ENCODE measurements around the gene BTNL8. TPM values are rescaled to one million over a fixed set of nuclear protein-coding genes. Genes with fewer than 3 reads are reported as not detected.
"Not testable (repeated sequence)": the region's sequence is repeated elsewhere in the genome, so short reads cannot be mapped to it uniquely, and the experiment has no call there.

BTNL8 gene
- total RNA-seq, 1 donor, result not detected

GRCh38 chr5:180873615-180874520 is 25.1 kb upstream of the BTNL8 start:
- no peak overlapping the region for H3K4me2 ChIP-seq (ENCODE audit: insufficient read depth, low read length)
- no peaks in the 10 kb centered on the region for H3K4me1 ChIP-seq (ENCODE audit: insufficient read depth, low read length)
- no peaks in the 10 kb centered on the region for H3K27me3 ChIP-seq (ENCODE audit: insufficient read depth, low read length)
- no peaks in the 10 kb centered on the region for H4K20me1 ChIP-seq (ENCODE audit: insufficient read depth, low read length)
- DNase-seq (ENCODE audit: insufficient read length, low spot score, missing footprints), result peak; percentile 37
- no peak for TF ChIP-seq CTCF (IDR thresholded peaks at IDR 0.05; ENCODE audit: extremely low read depth, low read depth, low read length)
- H3K9me3 ChIP-seq (ENCODE audit: low read depth, low read length), result no peaks in the 10 kb centered on the region
- H3K79me2 ChIP-seq (ENCODE audit: insufficient read depth, low read length), result no peaks in the 10 kb centered on the region
- H3K27ac ChIP-seq (ENCODE audit: low read depth, low read length), result no peak overlapping the region
- no peak overlapping the region for H2AFZ ChIP-seq (ENCODE audit: low read length)
- no peaks in the 10 kb centered on the region for H3K36me3 ChIP-seq (ENCODE audit: insufficient read depth, low read length)
- no peak overlapping the region for H3K4me3 ChIP-seq (ENCODE audit: insufficient read depth, low read length)

GRCh38 chr5:180874804-180875582 is 24.0 kb upstream of the BTNL8 start:
- Histone ChIP-seq H4K20me1 (ENCODE audit: insufficient read depth, low read length) (no peaks in the 10 kb centered on the region), H3K79me2 (ENCODE audit: insufficient read depth, low read length) (no peaks in the 10 kb centered on the region), H3K27ac (ENCODE audit: low read depth, low read length) (no peak overlapping the region), H3K9me3 (ENCODE audit: low read depth, low read length) (no peaks in the 10 kb centered on the region), H2AFZ (ENCODE audit: low read length) (no peak overlapping the region), H3K27me3 (ENCODE audit: insufficient read depth, low read length) (no peaks in the 10 kb centered on the region), H3K4me3 (ENCODE audit: insufficient read depth, low read length) (no peak overlapping the region), H3K4me1 (ENCODE audit: insufficient read depth, low read length) (no peaks in the 10 kb centered on the region), H3K36me3 (ENCODE audit: insufficient read depth, low read length) (no peaks in the 10 kb centered on the region), H3K4me2 (ENCODE audit: insufficient read depth, low read length) (no peak overlapping the region)
- peak; percentile 48 for DNase-seq (ENCODE audit: insufficient read length, low spot score, missing footprints)
- TF ChIP-seq CTCF (IDR thresholded peaks at IDR 0.05; ENCODE audit: extremely low read depth, low read depth, low read length), result no peak

- Histone ChIP-seq H3K27me3 (ENCODE audit: insufficient read depth, low read length) (no peaks in the 10 kb centered on the region), H3K79me2 (ENCODE audit: insufficient read depth, low read length) (no peaks in the 10 kb centered on the region), H3K4me2 (ENCODE audit: insufficient read depth, low read length) (no peak overlapping the region), H3K4me1 (ENCODE audit: insufficient read depth, low read length) (no peaks in the 10 kb centered on the region), H3K9me3 (ENCODE audit: low read depth, low read length) (no peaks in the 10 kb centered on the region), H3K36me3 (ENCODE audit: insufficient read depth, low read length) (no peaks in the 10 kb centered on the region), H3K4me3 (ENCODE audit: insufficient read depth, low read length) (no peak overlapping the region), H4K20me1 (ENCODE audit: insufficient read depth, low read length) (no peaks in the 10 kb centered on the region), H2AFZ (ENCODE audit: low read length) (no peak overlapping the region), H3K27ac (ENCODE audit: low read depth, low read length) (no peak overlapping the region)
- no peak for DNase-seq (ENCODE audit: insufficient read length, low spot score, missing footprints)
- no peak for TF ChIP-seq CTCF (IDR thresholded peaks at IDR 0.05; ENCODE audit: extremely low read depth, low read depth, low read length)
Observed at GRCh38 chr5:180875860-180876426, 23.0 kb upstream of the BTNL8 start.

- H2AFZ ChIP-seq (ENCODE audit: low read length); H3K79me2 ChIP-seq (ENCODE audit: insufficient read depth, low read length); H3K27ac ChIP-seq (ENCODE audit: low read depth, low read length): not testable (repeated sequence)
Observed at GRCh38 chr5:180885845-180886529, 13.0 kb upstream of the BTNL8 start.

More at GRCh38 chr5:180885845-180886529, 13.0 kb upstream of the BTNL8 start:
- H3K4me1 ChIP-seq (ENCODE audit: insufficient read depth, low read length); H3K4me2 ChIP-seq (ENCODE audit: insufficient read depth, low read length); H3K36me3 ChIP-seq (ENCODE audit: insufficient read depth, low read length); H3K9me3 ChIP-seq (ENCODE audit: low read depth, low read length); DNase-seq (ENCODE audit: insufficient read length, low spot score, missing footprints); H3K4me3 ChIP-seq (ENCODE audit: insufficient read depth, low read length); H4K20me1 ChIP-seq (ENCODE audit: insufficient read depth, low read length); H3K27me3 ChIP-seq (ENCODE audit: insufficient read depth, low read length): not testable (repeated sequence)

Data from osteoblast (primary cell).